NB4 (cell line): ENCODE results near the gene ASAH2.

Experiments used
- DNase-seq: peaks from one replicate; pipeline ENCODE4 v3.0.0; 2010; ENCODE audit warnings: low read depth
- H3K4me3 ChIP-seq: one replicate; pipeline ENCODE4 v1.5.1; 2011; ENCODE audit warnings: mild to moderate bottlenecking, low read depth, low read length, moderate library complexity
- MYC ChIP-seq: IDR thresholded peaks from 2 replicates; pipeline ENCODE4 v1.6.1; 2011; ENCODE audit warnings: low read depth, low read length
- POLR2A ChIP-seq: IDR thresholded peaks from 2 replicates; pipeline ENCODE4 v1.6.1; 2011; ENCODE audit warnings: mild to moderate bottlenecking; ENCODE audit not compliant: insufficient read length; ENCODE audit errors: extremely low read depth
- TF ChIP-seq, protein P1 (sequence below): IDR thresholded peaks from 2 replicates; pipeline ENCODE4 v1.6.1; 2011; ENCODE audit warnings: low read depth, low read length
- TF ChIP-seq, protein P2 (sequence below): IDR thresholded peaks from one replicate; pipeline ENCODE4 v1.5.1; 2012; ENCODE audit warnings: low read depth, low read length

Gene ASAH2

DNA sequence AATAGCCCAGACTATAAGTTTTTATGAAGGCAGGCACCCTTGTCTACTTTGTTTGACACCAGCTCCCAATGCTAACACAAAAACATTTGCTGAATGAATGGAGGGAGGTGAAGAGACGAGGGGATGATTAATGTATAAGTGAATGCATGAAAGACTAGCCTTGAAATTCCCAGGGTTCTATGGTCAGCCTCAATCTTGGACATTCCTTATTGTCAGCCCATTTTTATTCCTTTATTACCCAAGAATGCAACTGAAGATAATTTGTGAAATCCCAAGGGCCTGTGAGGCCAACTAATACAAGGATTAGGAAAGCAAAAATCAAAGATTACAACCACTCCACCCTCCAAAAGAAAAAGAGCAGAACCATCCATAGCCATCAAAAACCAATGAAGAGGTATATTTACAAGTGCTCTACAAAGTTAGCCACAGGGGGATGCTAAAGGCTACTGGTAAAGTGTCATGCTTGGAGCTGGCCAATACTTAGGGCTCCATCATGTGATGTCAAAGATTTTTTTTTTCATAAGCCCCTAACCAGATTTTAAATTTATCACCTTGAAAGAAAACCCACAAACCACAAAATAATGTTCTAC, 40.0 kb upstream of the ASAH2 start:
- H3K4me3 ChIP-seq: no peak overlapping the region
- no peak for DNase-seq
- TF ChIP-seq MYC (no peak), POLR2A (no peak)
- TF ChIP-seq, protein P1, sequence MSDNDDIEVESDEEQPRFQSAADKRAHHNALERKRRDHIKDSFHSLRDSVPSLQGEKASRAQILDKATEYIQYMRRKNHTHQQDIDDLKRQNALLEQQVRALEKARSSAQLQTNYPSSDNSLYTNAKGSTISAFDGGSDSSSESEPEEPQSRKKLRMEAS: no peak
- TF ChIP-seq, protein P2, sequence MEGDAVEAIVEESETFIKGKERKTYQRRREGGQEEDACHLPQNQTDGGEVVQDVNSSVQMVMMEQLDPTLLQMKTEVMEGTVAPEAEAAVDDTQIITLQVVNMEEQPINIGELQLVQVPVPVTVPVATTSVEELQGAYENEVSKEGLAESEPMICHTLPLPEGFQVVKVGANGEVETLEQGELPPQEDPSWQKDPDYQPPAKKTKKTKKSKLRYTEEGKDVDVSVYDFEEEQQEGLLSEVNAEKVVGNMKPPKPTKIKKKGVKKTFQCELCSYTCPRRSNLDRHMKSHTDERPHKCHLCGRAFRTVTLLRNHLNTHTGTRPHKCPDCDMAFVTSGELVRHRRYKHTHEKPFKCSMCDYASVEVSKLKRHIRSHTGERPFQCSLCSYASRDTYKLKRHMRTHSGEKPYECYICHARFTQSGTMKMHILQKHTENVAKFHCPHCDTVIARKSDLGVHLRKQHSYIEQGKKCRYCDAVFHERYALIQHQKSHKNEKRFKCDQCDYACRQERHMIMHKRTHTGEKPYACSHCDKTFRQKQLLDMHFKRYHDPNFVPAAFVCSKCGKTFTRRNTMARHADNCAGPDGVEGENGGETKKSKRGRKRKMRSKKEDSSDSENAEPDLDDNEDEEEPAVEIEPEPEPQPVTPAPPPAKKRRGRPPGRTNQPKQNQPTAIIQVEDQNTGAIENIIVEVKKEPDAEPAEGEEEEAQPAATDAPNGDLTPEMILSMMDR: peak; percentile 5

DNA sequence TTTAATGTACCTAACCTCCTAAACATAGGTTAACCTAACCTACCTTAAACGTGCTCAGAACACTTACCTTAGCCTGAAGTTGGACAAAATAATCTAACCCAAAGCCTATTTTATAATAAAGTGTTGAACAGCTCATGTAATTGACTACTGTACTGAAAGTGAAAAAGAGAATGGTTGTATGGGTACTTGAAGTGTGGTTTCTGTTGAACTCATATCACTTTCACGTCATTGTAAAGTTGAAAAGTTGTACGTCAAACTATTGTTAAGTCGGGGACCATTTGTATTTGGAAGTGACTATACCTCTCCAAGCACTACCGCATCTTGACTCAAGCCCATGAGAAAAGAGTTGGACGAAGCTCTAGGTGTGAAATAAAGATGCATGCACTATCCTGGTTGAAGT, 37.9 kb upstream of the ASAH2 start:
- H3K4me3 ChIP-seq: no peak overlapping the region
- TF ChIP-seq POLR2A (no peak), MYC (no peak)
- TF ChIP-seq, protein P2: no peak
- TF ChIP-seq, protein P1: no peak
- no peak for DNase-seq

DNA sequence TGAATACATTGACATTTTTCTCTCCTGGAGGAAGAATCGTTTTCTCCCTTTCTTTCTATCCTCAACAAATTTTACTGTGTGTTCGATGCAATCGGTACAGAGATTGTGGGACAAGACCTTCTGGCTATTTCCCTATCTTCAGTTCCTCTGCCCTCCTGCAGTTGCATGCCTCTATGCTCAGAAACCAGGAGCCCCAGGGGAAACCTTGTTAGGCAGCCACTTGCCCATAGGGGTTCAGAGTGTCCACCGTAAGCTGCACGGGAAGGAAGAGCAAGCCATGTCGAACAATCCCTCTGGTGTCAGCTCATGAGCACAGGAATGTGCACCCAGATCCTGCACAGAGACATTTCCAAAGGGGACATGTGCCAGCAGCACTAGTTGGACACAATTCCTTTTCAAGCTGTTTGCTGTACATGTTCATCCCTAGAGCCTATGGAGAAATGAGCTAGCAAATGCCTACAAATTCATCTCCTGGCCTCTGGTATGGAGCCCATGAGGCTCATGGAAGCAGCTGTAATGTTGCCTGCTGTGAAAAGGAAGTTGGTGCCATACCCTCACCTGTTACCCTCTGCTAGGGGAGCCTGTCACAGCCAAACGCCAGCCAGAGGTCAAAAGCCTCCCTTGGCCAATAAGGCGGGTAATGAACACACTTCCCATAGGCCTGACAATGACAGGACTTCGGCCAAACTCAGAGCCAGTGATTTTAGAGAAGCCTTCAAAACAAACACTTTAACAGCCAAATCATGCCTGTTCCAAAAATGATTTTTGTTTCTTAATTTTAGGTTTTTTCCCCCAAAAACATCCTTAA, 35.9 kb upstream of the ASAH2 start:
- no peak overlapping the region for H3K4me3 ChIP-seq
- DNase-seq: no peak
- TF ChIP-seq, protein P1: no peak
- TF ChIP-seq POLR2A (no peak), MYC (no peak)

DNA sequence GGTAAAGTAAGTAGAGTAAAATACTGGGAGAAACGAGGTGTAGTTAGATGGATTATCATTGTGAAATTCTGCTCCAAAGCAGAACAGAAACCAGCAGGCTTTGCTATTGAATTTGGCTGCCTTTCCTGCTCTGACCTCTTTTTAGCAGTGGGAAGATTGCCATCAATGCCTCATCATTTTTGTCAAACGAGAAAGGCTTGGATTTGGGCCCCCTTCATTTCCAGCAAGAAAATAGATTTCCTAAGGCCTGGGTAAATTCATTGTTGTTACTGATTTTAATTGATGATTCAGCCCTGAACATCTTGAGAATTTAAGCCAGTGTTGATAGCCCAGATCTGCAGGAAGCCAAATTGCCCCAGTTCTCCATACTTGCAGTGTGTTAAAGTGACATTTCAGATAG, 35.2 kb upstream of the ASAH2 start:
- no peak for DNase-seq
- H3K4me3 ChIP-seq: no peak overlapping the region
- TF ChIP-seq MYC: no peak

DNA sequence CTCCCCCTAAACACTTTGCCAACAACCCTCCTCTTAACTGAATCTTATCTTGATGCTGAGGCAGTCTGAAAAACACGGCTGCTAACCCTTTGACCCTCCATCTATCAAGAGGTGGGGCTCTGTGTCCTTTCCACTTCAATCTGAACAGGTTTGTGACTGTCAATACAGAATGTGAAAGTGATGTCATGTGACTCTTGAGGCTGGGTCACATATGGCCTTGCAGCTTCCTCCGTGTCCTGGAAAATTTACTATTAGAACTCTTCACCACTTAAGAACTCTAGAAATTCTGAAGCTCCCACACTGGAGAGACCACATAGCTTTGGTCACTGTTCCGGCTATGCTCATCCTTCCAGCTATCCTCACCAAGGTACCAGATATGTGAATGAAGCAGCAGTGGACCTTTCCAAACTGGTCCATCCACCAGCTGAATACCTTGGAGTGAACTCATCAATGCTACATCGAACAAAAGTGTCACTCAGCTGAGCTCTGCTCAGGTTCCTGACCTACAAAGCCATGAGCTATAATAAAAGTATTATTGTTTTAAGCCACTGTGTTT, 30.7 kb upstream of the ASAH2 start:
- TF ChIP-seq, protein P2: no peak
- TF ChIP-seq MYC: no peak
- no peak for TF ChIP-seq POLR2A
- TF ChIP-seq, protein P1: no peak
- no peak overlapping the region for H3K4me3 ChIP-seq
- no peak for DNase-seq

DNA sequence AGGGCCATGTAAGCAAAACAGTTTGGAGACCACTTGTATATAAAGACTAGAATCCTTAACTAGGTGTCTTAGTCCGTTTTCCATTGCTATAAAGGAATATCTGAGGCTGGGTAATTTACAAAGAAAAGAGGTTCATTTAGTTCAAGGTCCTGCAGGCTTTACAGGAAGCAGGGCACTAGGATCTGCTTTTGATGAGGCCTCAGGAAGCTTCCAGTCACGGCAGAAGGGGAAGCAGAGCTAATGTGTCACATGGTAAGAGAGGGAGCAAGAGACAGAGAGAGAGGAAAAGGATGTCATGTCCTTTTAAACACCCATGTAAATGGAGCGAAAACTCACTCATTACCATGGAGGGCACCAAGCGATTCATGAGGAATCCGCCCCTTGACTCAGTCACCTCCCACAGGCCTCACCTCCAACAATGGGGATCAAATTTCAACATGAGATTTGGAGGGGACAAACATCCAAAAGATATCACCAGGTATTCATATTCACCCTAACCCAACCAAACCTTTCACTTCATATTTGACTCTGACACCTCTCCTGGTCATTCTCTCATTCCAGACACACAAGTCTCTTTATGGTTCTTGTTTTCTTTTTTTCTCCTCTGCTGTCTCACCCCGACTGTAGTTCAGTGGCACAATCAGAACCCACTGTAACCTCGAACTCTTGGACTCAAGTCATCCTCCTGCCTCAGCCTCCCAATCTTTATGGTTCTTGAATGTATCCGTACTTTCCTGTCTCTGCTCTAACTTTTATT, 30.1 kb upstream of the ASAH2 start:
- no peak for DNase-seq
- H3K4me3 ChIP-seq: no peak overlapping the region
- TF ChIP-seq MYC (no peak), POLR2A (no peak)
- TF ChIP-seq, protein P2: no peak
- TF ChIP-seq, protein P1: no peak
